Lower leg skin (tissue), 3 donors: ENCODE measurements around the gene ARHGAP15.

ENCODE experiments used
- CTCF ChIP-seq, 3 donors: fragments of 450-650 bp; IDR thresholded peaks; one replicate each; pipeline ENCODE4 v1.5.1; 2016; ENCODE audit warnings: antibody characterized with exemption in 3 of 3, mild to moderate bottlenecking in 3 of 3, moderate library complexity in 2 of 3
- POLR2A ChIP-seq, 2 donors: fragments of 450-650 bp; IDR thresholded peaks; one replicate each; pipeline ENCODE4 v1.6.1; 2016 to 2017; ENCODE audit warnings: antibody characterized with exemption in 2 of 2, mild to moderate bottlenecking in 1 of 2, moderate library complexity in 1 of 2

GRCh38 chr2:143176606-143177005 lies 47.4 kb downstream of the ARHGAP15 start:
- TF ChIP-seq CTCF (IDR thresholded peaks at IDR 0.05) (no peak), POLR2A (IDR thresholded peaks at IDR 0.05) (no peak)
